ENCODE results near the gene CHD8. TPM values are rescaled to one million over a fixed set of nuclear protein-coding genes. Genes with fewer than 3 reads are reported as not detected.

CHD8 gene
- total RNA-seq, 1 donor from 2014 or later: 48.0 TPM

DNA sequence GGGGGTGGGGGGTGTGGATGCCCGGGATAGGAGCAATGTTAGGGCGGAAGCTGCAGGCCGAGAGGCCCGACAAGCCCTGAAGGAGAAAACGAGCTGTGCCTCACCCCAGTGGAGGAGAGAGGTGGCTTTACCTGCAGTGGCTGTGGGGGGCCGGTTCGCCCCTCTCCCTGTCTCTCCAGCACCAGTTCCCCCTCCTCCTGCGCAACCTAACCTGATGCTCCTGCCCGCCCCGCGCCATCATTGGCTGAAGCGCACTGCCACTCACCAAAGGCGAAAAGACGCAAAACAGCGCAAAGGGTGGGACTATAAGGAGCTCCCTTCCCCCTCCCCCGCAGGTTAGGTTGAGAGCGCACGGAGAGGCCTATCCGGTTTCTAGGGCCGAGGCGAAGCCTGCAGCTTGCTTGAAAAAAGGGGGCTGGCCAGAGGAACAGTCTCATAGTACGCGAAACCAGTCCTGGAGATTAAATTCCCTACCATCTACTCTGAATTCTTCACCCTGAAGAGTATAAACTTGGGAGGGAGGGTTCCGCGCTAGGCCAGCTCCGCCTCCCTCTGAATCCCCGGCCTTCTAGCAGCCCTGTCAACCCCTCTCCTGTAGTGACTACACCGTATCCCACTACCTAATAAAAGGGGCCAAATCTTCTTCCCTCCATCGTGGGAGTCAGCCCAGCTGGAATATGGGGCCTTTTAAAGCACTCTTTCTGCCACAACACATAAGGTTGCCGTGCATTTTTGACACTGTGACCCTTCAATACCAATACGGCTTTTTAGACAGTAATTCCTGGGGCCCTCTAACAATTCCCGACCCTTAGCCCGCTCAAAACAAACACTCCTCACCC, 18.6 kb downstream of the CHD8 start:
- Histone ChIP-seq H3K27ac (ENCODE audit: low read depth, low read length) (peak overlapping the region; percentile 95), H3K27me3 (ENCODE audit: control insufficient read depth in 3 of 3, insufficient read depth in 3 of 3, low read length in 3 of 3) (no peaks in the 10 kb centered on the region), H3K4me1 (ENCODE audit: control insufficient read depth in 3 of 3, insufficient read depth in 3 of 3, low read length in 3 of 3) (peaks cover 13 to 16% (median 14%) of the 10 kb centered on the region in 3 donors), H3K4me3 (ENCODE audit: low read length in 3 of 3) (peak overlapping the region; percentile 93 to 95 (median 95)), H3K9me3 (ENCODE audit: control insufficient read depth in 3 of 3, low read length in 3 of 3) (no peaks in the 10 kb centered on the region), H3K9ac (ENCODE audit: low read depth in 1 of 3, low read length in 3 of 3) (peak overlapping the region; percentile 90 to 99 (median 95)), H3K36me3 (ENCODE audit: control insufficient read depth in 3 of 3, insufficient read depth in 3 of 3, low read length in 3 of 3) (no peaks in the 10 kb centered on the region)

DNA sequence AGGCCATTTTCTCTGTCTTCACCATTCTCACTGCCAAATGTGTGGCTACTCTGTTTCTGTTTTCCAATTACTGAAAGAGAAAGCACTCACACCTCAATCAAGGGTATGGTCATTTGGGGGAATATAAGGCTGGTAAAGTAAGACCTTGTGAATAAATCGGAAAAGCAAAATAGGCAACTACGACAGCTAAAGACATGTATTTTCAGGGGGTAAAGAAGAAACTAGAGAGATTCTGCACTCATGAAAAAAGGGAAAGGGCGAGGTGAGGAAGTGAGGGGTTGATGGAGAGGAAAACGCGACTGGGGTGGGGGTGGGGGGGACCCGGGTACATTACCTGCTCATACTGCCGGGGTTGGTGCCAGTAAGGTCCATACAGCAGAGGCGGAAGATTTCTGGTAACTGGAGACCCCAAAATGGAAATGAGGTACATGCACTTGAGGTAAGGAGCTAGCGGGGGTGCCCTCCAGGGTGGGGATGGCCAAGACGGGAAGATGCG, 19.3 kb downstream of the CHD8 start:
- peaks cover 13 to 16% (median 14%) of the 10 kb centered on the region in 3 donors for H3K4me1 ChIP-seq (ENCODE audit: control insufficient read depth in 3 of 3, insufficient read depth in 3 of 3, low read length in 3 of 3)
- H3K9ac ChIP-seq (ENCODE audit: low read depth in 1 of 3, low read length in 3 of 3): peak overlapping the region; percentile 90 to 99 (median 95)
- H3K27me3 ChIP-seq (ENCODE audit: control insufficient read depth in 3 of 3, insufficient read depth in 3 of 3, low read length in 3 of 3): no peaks in the 10 kb centered on the region
- no peaks in the 10 kb centered on the region for H3K9me3 ChIP-seq (ENCODE audit: control insufficient read depth in 3 of 3, low read length in 3 of 3)
- H3K36me3 ChIP-seq (ENCODE audit: control insufficient read depth in 3 of 3, insufficient read depth in 3 of 3, low read length in 3 of 3): peaks cover 0 to under 1% (median under 1%) of the 10 kb centered on the region in 3 donors
- peak overlapping the region; percentile 93 to 95 (median 95) for H3K4me3 ChIP-seq (ENCODE audit: low read length in 3 of 3)
- peak overlapping the region; percentile 95 for H3K27ac ChIP-seq (ENCODE audit: low read depth, low read length)

DNA sequence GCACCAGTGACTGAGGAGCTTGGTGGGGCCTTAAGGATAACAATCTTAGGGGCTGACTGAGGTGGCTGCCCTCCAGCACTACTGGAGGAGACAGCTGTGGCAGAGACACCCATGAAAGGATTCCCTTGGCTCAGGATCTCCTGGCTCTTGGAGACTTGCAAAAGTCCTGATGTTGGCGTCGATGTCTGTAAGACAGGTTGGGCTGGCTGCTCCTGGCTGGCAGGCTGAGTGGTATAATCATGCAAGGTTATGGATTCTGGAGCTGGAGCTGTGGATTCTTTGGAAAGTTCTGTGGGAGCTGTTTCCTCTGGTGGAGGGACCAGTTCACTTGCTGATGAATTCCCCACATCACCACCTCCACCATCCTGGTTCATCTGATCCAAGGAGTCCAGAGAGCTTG, 24.8 kb downstream of the CHD8 start:
- H3K4me1 ChIP-seq (ENCODE audit: control insufficient read depth in 3 of 3, insufficient read depth in 3 of 3, low read length in 3 of 3): peaks cover 13 to 16% (median 15%) of the 10 kb centered on the region in 3 donors

DNA sequence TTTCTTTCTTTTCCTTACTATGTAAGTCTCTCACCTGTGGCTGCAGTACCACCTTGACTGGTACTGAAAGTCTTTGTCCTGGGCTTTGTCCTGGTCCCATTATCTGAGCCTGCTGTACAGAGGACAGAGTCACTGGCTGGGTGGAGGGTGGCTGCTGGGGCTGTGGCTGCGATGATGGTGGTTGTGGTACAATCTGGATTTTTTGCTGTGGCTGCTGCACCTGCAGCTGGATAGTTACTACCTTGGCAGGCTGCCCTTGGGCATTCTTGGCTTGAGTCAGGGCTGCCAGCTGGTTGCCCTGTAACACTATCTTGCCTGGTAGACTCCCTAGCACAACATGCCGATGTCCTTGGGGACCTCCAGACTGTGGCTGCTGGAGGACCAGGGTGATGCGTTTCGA, 27.0 kb downstream of the CHD8 start:
- Histone ChIP-seq H3K27me3 (ENCODE audit: control insufficient read depth in 3 of 3, insufficient read depth in 3 of 3, low read length in 3 of 3) (no peaks in the 10 kb centered on the region), H3K4me3 (ENCODE audit: low read length in 3 of 3) (no peak overlapping the region), H3K36me3 (ENCODE audit: control insufficient read depth in 3 of 3, insufficient read depth in 3 of 3, low read length in 3 of 3) (peaks cover 41 to 59% (median 58%) of the 10 kb centered on the region in 3 donors), H3K9ac (ENCODE audit: low read depth in 1 of 3, low read length in 3 of 3) (no peak overlapping the region), H3K27ac (ENCODE audit: low read depth, low read length) (no peak overlapping the region), H3K4me1 (ENCODE audit: control insufficient read depth in 3 of 3, insufficient read depth in 3 of 3, low read length in 3 of 3) (peaks cover 7 to 11% (median 7%) of the 10 kb centered on the region in 3 donors), H3K9me3 (ENCODE audit: control insufficient read depth in 3 of 3, low read length in 3 of 3) (no peaks in the 10 kb centered on the region)

More for the DNA sequence above, 24.8 kb downstream of the CHD8 start:
- H3K27me3 ChIP-seq (ENCODE audit: control insufficient read depth in 3 of 3, insufficient read depth in 3 of 3, low read length in 3 of 3): no peaks in the 10 kb centered on the region
- no peak overlapping the region for H3K27ac ChIP-seq (ENCODE audit: low read depth, low read length)
- H3K9me3 ChIP-seq (ENCODE audit: control insufficient read depth in 3 of 3, low read length in 3 of 3): no peaks in the 10 kb centered on the region
- H3K36me3 ChIP-seq (ENCODE audit: control insufficient read depth in 3 of 3, insufficient read depth in 3 of 3, low read length in 3 of 3): peaks cover 30 to 41% (median 39%) of the 10 kb centered on the region in 3 donors
- no peak overlapping the region for H3K4me3 ChIP-seq (ENCODE audit: low read length in 3 of 3)
- no peak overlapping the region for H3K9ac ChIP-seq (ENCODE audit: low read depth in 1 of 3, low read length in 3 of 3)

DNA sequence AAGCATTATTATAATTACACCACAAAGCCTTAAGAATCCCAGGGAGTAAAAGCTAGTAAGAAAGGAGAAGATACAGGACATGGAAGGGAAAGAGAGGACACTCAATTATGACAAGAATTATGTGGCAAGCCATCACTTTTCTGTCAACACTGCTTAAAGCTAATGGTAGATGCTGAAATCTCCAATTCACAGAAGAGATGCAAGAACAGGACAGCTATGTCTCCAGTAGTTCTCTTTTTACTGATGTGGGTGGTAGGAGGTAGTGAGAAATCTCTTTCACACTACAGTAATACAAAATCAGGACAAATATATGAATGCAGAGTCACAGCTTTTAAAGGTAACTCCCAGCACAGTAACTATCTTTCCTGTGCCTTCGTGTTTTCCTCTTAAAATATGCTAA, 29.2 kb downstream of the CHD8 start:
- Histone ChIP-seq H3K36me3 (ENCODE audit: control insufficient read depth in 3 of 3, insufficient read depth in 3 of 3, low read length in 3 of 3) (peaks cover 49 to 73% (median 70%) of the 10 kb centered on the region in 3 donors), H3K4me1 (ENCODE audit: control insufficient read depth in 3 of 3, insufficient read depth in 3 of 3, low read length in 3 of 3) (peaks cover 7 to 11% (median 7%) of the 10 kb centered on the region in 3 donors), H3K27ac (ENCODE audit: low read depth, low read length) (no peak overlapping the region), H3K27me3 (ENCODE audit: control insufficient read depth in 3 of 3, insufficient read depth in 3 of 3, low read length in 3 of 3) (no peaks in the 10 kb centered on the region), H3K4me3 (ENCODE audit: low read length in 3 of 3) (no peak overlapping the region), H3K9me3 (ENCODE audit: control insufficient read depth in 3 of 3, low read length in 3 of 3) (no peaks in the 10 kb centered on the region), H3K9ac (ENCODE audit: low read depth in 1 of 3, low read length in 3 of 3) (no peak overlapping the region)

DNA sequence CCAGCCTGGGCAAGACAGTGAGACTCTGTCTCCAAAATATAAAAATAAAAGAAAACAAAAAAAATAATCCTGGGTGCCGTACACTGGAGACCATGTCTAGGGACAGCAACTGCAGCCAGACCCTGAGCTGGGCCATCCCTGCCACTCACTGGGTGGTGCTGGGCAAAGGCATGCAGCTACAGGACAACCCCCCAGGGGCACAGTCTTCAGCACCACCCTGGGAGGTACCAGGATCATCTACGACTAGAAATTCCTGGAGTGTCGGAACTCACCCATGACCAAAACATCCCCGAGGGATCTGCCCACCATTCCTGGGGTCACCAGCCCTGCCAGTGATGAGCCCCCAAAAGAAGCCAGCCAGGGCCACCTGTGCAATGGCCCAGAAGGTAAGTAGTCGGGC, 36.4 kb downstream of the CHD8 start:
- Histone ChIP-seq H3K27ac (ENCODE audit: low read depth, low read length) (no peak overlapping the region), H3K9me3 (ENCODE audit: control insufficient read depth in 3 of 3, low read length in 3 of 3) (no peaks in the 10 kb centered on the region), H3K36me3 (ENCODE audit: control insufficient read depth in 3 of 3, insufficient read depth in 3 of 3, low read length in 3 of 3) (peaks cover 22 to 54% (median 51%) of the 10 kb centered on the region in 3 donors), H3K4me3 (ENCODE audit: low read length in 3 of 3) (no peak overlapping the region), H3K9ac (ENCODE audit: low read depth in 1 of 3, low read length in 3 of 3) (no peak overlapping the region), H3K27me3 (ENCODE audit: control insufficient read depth in 3 of 3, insufficient read depth in 3 of 3, low read length in 3 of 3) (no peaks in the 10 kb centered on the region), H3K4me1 (ENCODE audit: control insufficient read depth in 3 of 3, insufficient read depth in 3 of 3, low read length in 3 of 3) (no peaks in the 10 kb centered on the region)

DNA sequence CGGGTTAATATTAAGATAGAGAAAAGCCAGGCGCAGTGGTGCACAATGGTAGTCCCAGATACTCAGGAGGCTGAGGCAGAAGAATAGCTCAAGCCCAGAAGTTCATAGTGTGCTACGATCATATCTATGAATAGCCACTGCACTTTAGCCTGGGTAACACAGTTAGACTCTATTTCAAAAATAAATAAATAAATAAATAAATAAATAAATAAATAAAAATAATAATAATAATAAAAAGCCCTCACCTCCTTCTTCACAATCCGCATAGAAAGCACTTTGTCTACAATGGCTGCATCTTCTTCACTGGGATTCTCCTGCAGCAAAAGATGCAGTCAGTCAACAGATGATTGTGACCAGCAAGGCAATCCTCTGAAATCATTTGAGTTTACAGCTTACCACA, 40.6 kb downstream of the CHD8 start:
- no peaks in the 10 kb centered on the region for H3K4me1 ChIP-seq (ENCODE audit: control insufficient read depth in 3 of 3, insufficient read depth in 3 of 3, low read length in 3 of 3)
- no peak overlapping the region for H3K4me3 ChIP-seq (ENCODE audit: low read length in 3 of 3)
- no peak overlapping the region for H3K27ac ChIP-seq (ENCODE audit: low read depth, low read length)
- H3K9me3 ChIP-seq (ENCODE audit: control insufficient read depth in 3 of 3, low read length in 3 of 3): no peaks in the 10 kb centered on the region
- no peaks in the 10 kb centered on the region for H3K27me3 ChIP-seq (ENCODE audit: control insufficient read depth in 3 of 3, insufficient read depth in 3 of 3, low read length in 3 of 3)
- H3K36me3 ChIP-seq (ENCODE audit: control insufficient read depth in 3 of 3, insufficient read depth in 3 of 3, low read length in 3 of 3): peaks cover 39 to 62% (median 62%) of the 10 kb centered on the region in 3 donors
- no peak overlapping the region for H3K9ac ChIP-seq (ENCODE audit: low read depth in 1 of 3, low read length in 3 of 3)

DNA sequence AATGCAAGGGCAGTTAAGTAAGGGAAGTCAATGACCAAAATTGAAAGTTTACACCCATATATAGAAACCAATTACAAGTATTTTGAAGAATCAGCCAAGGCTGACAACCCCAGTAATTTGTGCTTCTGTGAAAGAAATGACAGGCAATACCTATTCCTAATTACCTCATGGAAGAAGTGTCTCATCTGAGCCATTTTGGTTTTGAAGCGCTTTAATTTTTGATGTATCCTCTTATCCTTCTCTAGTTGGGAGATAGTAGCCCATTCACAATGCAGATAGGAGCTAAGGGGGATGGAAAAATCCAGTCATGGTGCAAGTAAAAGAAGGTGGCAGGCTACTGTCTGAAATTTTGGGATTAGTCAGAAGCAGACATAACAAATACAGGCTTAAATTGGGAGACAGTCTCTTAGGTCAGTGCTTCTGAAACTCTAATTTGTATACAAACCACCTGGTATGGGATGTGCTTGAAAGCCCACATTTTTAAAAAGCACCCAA, 41.7 kb downstream of the CHD8 start:
- Histone ChIP-seq H3K4me1 (ENCODE audit: control insufficient read depth in 3 of 3, insufficient read depth in 3 of 3, low read length in 3 of 3) (no peaks in the 10 kb centered on the region), H3K27ac (ENCODE audit: low read depth, low read length) (no peak overlapping the region), H3K36me3 (ENCODE audit: control insufficient read depth in 3 of 3, insufficient read depth in 3 of 3, low read length in 3 of 3) (peaks cover 32 to 64% (median 64%) of the 10 kb centered on the region in 3 donors), H3K4me3 (ENCODE audit: low read length in 3 of 3) (no peak overlapping the region), H3K27me3 (ENCODE audit: control insufficient read depth in 3 of 3, insufficient read depth in 3 of 3, low read length in 3 of 3) (no peaks in the 10 kb centered on the region), H3K9me3 (ENCODE audit: control insufficient read depth in 3 of 3, low read length in 3 of 3) (no peaks in the 10 kb centered on the region), H3K9ac (ENCODE audit: low read depth in 1 of 3, low read length in 3 of 3) (no peak overlapping the region)

DNA sequence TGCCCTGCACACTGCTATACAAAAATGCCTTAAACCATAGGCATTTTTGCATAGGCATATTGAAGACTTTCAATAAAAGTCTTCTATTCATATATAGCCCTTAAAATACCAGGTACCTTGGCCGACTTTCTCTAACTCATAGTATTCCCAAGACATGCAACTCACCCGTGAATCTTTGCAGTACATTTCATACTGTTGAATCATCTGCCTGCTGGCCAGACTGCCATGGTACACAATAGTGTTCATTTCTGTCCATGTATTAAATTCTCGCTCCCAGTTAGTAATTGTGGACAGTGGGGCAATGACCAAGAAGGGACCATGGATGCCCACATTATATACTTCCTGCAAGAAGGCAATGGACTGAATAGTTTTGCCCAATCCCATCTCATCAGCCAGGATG, 47.8 kb downstream of the CHD8 start:
- Histone ChIP-seq H3K27me3 (ENCODE audit: control insufficient read depth in 3 of 3, insufficient read depth in 3 of 3, low read length in 3 of 3) (no peaks in the 10 kb centered on the region), H3K9ac (ENCODE audit: low read depth in 1 of 3, low read length in 3 of 3) (no peak overlapping the region), H3K4me1 (ENCODE audit: control insufficient read depth in 3 of 3, insufficient read depth in 3 of 3, low read length in 3 of 3) (no peaks in the 10 kb centered on the region), H3K36me3 (ENCODE audit: control insufficient read depth in 3 of 3, insufficient read depth in 3 of 3, low read length in 3 of 3) (peaks cover 48 to 89% (median 85%) of the 10 kb centered on the region in 3 donors), H3K4me3 (ENCODE audit: low read length in 3 of 3) (no peak overlapping the region), H3K9me3 (ENCODE audit: control insufficient read depth in 3 of 3, low read length in 3 of 3) (no peaks in the 10 kb centered on the region), H3K27ac (ENCODE audit: low read depth, low read length) (no peak overlapping the region)

DNA sequence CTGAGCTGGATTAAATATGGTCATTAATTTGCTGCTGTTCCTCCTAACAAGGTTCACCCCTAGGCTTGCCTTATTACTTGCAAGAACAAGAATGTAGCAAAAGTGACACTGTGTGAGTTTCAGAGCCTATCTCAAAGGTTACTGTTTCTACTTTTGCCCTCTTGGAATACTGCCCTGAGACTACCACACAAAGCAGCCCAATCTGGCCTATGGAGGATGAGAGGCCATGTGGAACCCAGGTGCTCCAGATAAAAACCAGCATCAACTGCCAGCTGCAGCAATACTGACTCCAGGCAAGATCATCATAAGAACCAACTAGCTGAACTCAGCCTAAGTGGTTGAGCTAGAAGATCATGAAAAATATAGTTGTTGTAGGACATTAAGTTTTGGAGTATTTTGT, 49.7 kb downstream of the CHD8 start:
- Histone ChIP-seq H3K9ac (ENCODE audit: low read depth in 1 of 3, low read length in 3 of 3) (no peak overlapping the region), H3K27ac (ENCODE audit: low read depth, low read length) (no peak overlapping the region), H3K4me1 (ENCODE audit: control insufficient read depth in 3 of 3, insufficient read depth in 3 of 3, low read length in 3 of 3) (no peaks in the 10 kb centered on the region), H3K27me3 (ENCODE audit: control insufficient read depth in 3 of 3, insufficient read depth in 3 of 3, low read length in 3 of 3) (no peaks in the 10 kb centered on the region), H3K4me3 (ENCODE audit: low read length in 3 of 3) (no peak overlapping the region), H3K9me3 (ENCODE audit: control insufficient read depth in 3 of 3, low read length in 3 of 3) (no peaks in the 10 kb centered on the region), H3K36me3 (ENCODE audit: control insufficient read depth in 3 of 3, insufficient read depth in 3 of 3, low read length in 3 of 3) (peaks cover 53 to 90% (median 89%) of the 10 kb centered on the region in 3 donors)

Measured in skeletal muscle tissue (tissue), 4 donors.